ENCODE results near the gene GRAMD4.

Gene GRAMD4

GRCh38 chr22:46726066-46726985 lies 106.1 kb downstream of the GRAMD4 start:
- TF ChIP-seq SIN3A (IDR thresholded peaks at IDR 0.05; ENCODE audit: borderline replicate concordance, insufficient read depth, low read length) = no peak
- TF ChIP-seq REST (IDR thresholded peaks at IDR 0.05; ENCODE audit: insufficient read depth in 1 of 2, low read depth in 2 of 2, low read length in 2 of 2) = no peak
- TF ChIP-seq FOXP2 (optimal IDR thresholded peaks at IDR 0.05; ENCODE audit: borderline replicate concordance, extremely low read depth, extremely low read length, insufficient read depth) = no peak
- TF ChIP-seq POLR2AphosphoS5 (IDR thresholded peaks at IDR 0.05; ENCODE audit: low read depth, low read length) = no peak
- TF ChIP-seq TAF1 (IDR thresholded peaks at IDR 0.05; ENCODE audit: borderline replicate concordance, insufficient read depth, low read length) = no peak

GRCh38 chr22:46726986-46727317 lies 106.8 kb downstream of the GRAMD4 start:
- TF ChIP-seq REST (IDR thresholded peaks at IDR 0.05; ENCODE audit: insufficient read depth in 1 of 2, low read depth in 2 of 2, low read length in 2 of 2) (no peak), POLR2AphosphoS5 (IDR thresholded peaks at IDR 0.05; ENCODE audit: low read depth, low read length) (no peak), FOXP2 (optimal IDR thresholded peaks at IDR 0.05; ENCODE audit: borderline replicate concordance, extremely low read depth, extremely low read length, insufficient read depth) (no peak), SIN3A (IDR thresholded peaks at IDR 0.05; ENCODE audit: borderline replicate concordance, insufficient read depth, low read length) (no peak), TAF1 (IDR thresholded peaks at IDR 0.05; ENCODE audit: borderline replicate concordance, insufficient read depth, low read length) (no peak)

- no peak for TF ChIP-seq SIN3A (IDR thresholded peaks at IDR 0.05; ENCODE audit: borderline replicate concordance, insufficient read depth, low read length)
- TF ChIP-seq TAF1 (IDR thresholded peaks at IDR 0.05; ENCODE audit: borderline replicate concordance, insufficient read depth, low read length) = no peak
- no peak for TF ChIP-seq FOXP2 (optimal IDR thresholded peaks at IDR 0.05; ENCODE audit: borderline replicate concordance, extremely low read depth, extremely low read length, insufficient read depth)
- TF ChIP-seq POLR2AphosphoS5 (IDR thresholded peaks at IDR 0.05; ENCODE audit: low read depth, low read length) = no peak
- no peak for TF ChIP-seq REST (IDR thresholded peaks at IDR 0.05; ENCODE audit: insufficient read depth in 1 of 2, low read depth in 2 of 2, low read length in 2 of 2)
Observed at GRCh38 chr22:46727813-46728364, 107.7 kb downstream of the GRAMD4 start.

GRCh38 chr22:46728470-46728869 lies 108.3 kb downstream of the GRAMD4 start:
- TF ChIP-seq REST (IDR thresholded peaks at IDR 0.05; ENCODE audit: insufficient read depth in 1 of 2, low read depth in 2 of 2, low read length in 2 of 2) = no peak
- no peak for TF ChIP-seq SIN3A (IDR thresholded peaks at IDR 0.05; ENCODE audit: borderline replicate concordance, insufficient read depth, low read length)
- no peak for TF ChIP-seq TAF1 (IDR thresholded peaks at IDR 0.05; ENCODE audit: borderline replicate concordance, insufficient read depth, low read length)
- TF ChIP-seq POLR2AphosphoS5 (IDR thresholded peaks at IDR 0.05; ENCODE audit: low read depth, low read length) = no peak
- TF ChIP-seq FOXP2 (optimal IDR thresholded peaks at IDR 0.05; ENCODE audit: borderline replicate concordance, extremely low read depth, extremely low read length, insufficient read depth) = no peak

Data from PFSK-1 (cell line).